HT-29 (cell line): ENCODE results near the gene IL6ST. TPM values are rescaled to one million over a fixed set of nuclear protein-coding genes. Genes with fewer than 3 reads are reported as not detected.
"Not testable (repeated sequence)": the region's sequence is repeated elsewhere in the genome, so short reads cannot be mapped to it uniquely, and the experiment has no call there.

ENCODE experiments used
- DNase-seq: peaks from one replicate; pipeline ENCODE4 v3.0.0-alpha.2; 2015; ENCODE audit warnings: low spot score
- total RNA-seq: library from RNA; depleted of rRNA; stranded (reverse); fragments of >200 nt; shearing (Covaris generic); gene quantifications from 2 replicates; pipeline ENCODE4 v1.2.3, GENCODE V29; 2014; rRNA removed

The IL6ST gene
- total RNA-seq: 14.4 and 17.7 TPM in 2 replicates

DNA sequence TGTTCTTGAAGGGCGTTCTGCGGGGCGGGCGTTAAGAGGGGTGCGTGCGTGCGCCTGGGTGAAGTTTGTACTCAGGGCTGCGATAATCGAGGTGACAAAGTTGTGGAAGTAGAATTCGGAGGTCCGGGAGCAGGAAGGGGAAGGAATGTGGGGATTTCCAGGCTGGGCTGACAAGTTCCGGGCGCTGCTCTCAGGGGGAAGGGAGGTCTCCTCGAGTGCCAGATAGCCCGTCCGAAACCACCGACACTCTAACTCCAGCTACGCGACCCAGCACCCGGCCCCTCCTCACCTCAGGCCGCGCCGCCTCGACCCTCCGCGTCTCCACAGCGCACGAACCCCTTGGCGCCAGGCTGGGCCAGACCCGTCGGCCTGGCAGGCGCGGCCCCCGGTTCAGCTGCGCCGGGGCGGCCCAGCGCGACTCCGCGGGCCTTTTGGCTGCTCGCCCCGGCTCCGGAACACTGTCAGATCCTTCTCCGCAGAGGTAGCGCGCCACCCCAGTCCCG lies at the start of gene IL6ST:
IL6ST (minus strand) TSS at position 469 of the 503 bp plus-strand sequence. CDS start 18,685 bp downstream, outside the sequence.
- DNase-seq: peak; percentile 77

DNA sequence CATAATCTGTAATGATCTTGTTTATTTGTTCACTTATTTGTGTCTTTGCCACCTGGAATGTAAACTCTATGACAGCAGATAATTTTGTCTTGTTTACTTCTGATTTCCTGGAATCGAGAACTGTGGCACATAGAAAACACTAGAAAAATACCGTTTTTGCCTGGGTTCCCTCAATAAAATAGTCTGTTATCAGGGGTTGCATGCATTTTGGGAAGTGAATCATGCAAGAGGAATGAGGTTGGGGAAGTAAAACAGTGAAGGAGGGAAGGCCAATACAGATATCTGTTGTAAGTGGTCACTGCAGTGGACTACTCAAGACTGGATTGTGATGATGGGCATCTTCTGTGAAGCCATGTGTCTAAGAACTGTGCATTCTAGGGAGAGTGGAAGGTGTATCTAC lies 45.2 kb upstream of the IL6ST start:
- DNase-seq: no peak

DNA sequence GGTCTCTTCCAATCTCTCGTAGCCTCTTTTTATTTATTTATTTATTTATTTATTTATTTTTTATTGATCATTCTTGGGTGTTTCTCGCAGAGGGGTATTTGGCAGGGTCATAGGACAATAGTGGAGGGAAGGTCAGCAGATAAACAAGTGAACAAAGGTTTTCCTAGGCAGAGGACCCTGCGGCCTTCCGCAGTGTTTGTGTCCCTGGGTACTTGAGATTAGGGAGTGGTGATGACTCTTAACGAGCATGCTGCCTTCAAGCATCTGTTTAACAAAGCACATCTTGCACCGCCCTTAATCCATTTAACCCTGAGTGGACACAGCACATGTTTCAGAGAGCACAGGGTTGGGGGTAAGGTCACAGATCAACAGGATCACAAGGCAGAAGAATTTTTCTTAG lies 43.4 kb upstream of the IL6ST start:
- DNase-seq: not testable (repeated sequence)

DNA sequence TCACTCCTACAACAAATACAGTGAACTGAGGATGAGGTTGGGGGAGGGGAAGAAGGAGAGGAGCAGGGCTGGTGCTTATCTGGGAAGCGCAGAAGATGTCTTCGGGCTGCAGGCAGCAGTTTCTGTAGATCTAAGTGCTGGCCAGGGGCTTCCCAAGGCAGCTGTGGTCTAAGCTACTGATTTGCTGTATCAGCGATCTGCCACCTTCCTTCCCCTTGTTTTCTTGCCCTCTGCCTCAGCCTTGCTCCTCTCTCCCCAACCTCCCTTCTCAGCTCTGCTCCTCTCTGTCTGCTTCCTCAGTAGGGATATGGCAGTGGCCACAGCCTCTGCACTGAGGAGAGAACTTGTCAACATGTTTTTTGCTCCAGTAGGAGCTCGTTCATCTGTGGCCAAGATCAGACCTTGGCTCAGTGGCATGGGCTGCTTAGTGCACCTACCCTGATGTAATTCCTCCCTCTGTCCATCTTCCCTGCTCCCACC lies 42.8 kb upstream of the IL6ST start:
- DNase-seq: no peak

- DNase-seq: not testable (repeated sequence)
These were observed 40.6 kb upstream of the IL6ST start for GRCh38 chr5:56035394-56035793.

- DNase-seq: not testable (repeated sequence)
These were observed 35.3 kb upstream of the IL6ST start for GRCh38 chr5:56029871-56030630.

DNA sequence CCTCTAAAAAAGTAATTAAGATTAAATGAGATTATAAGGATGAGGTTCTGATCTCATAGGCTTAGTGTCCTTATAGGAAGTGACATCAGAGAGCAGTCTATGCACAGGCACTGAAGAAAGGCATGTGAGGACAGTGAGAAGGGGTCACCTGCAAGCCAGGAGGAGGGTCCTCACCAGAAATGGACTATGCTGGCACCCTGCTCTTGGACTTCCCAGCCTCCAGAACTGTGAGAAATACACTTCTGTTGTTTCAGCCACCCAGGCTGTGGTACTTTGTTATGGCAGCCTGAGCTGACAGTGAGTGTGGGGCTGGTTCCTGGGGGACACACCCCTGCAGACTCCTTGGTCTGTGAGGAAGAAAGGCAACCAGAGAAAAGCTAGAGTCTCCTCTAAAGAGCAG lies 34.7 kb upstream of the IL6ST start:
- DNase-seq: no peak

- no peak for DNase-seq
These were observed 33.9 kb upstream of the IL6ST start for GRCh38 chr5:56028708-56029107.

DNA sequence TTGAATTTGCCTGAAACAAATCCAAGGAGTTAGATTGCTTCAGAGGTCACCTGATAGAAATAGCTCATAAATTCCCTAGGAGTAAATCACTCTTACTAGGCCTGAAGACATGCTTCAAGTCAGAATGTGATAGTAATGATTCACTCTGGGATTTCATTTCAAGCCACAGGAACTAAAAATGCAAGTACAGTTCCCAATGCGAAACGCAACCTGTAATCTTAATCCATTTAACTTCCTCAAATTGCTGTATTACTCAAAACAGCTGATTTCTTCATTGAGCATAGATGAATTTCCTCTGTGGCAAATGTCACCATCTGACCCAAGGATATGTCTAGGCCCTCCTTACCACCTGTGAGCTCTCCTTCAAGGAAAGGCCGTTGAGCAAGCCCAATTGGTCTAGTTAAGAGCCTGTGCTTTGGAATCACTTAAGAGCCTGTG lies 32.1 kb upstream of the IL6ST start:
- DNase-seq: no peak

DNA sequence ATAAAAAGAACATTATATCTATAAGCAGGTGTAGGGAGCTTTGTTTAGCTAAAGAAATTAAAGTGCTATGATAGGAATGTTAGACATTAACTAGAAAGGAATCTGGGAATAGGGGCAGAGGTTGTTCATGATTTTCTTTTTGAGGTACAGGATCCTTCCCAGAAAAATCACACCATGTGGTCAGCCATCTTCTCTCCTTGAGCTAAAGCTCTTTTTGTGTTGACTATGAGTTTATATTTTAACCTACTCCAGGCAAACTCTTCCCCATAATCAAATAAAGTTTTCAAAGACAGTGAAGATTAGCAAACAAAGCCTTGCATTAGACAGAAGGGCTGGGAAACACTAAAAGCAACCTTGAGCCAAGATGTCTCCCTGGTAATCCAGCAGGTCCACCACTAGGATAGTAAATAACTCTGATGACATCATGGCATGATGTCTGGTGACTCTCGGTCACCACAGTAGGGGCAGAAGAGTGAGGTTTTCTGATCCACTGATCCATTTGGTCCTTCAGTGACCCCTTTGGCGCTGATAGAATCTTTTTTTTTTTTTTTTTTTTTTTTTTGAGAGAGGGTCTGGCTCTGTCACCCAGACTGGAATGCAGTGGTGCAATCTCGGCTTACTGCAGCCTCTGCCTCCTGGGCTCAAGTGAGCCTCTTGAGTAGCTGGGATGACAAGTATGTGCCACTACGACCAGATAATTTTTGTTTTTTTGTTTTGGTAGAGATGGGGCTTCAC lies 30.6 kb upstream of the IL6ST start:
- DNase-seq: peak; percentile 57

DNA sequence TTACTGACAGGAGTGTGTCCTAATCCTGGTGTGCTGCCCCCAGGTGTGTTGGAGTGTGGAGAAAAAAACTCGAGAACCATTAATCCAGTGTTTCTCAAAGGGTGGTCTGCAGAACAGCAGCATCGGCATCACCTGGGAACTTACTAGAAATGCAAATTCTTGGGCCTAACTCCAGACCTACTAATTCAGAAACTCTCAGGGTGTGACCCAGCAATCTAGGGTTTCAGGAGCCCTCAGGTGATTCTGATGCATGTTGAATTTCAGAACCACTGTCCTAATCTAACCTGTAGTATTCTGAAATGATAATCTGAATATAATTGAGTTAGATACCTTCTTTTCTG lies 30.0 kb upstream of the IL6ST start:
- no peak for DNase-seq

DNA sequence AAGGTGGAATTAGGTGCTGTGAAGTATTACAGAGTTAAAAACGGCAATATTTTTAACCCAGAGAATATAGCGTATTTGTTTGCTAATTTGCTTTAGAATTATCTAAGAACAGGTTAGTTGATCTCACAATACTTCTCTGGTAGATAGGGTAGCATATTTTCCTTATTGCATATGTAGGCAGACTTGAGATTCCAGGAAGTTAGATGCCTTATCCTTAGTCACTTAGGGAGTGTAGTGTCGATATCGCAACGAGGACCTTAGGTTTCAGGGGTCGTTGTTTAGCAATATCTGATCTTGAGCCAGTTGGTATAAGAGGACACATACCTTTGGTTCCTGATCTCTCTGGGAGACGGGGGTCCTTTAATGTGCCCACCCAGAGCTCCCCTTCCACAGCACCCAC lies 28.5 kb upstream of the IL6ST start:
- no peak for DNase-seq

DNA sequence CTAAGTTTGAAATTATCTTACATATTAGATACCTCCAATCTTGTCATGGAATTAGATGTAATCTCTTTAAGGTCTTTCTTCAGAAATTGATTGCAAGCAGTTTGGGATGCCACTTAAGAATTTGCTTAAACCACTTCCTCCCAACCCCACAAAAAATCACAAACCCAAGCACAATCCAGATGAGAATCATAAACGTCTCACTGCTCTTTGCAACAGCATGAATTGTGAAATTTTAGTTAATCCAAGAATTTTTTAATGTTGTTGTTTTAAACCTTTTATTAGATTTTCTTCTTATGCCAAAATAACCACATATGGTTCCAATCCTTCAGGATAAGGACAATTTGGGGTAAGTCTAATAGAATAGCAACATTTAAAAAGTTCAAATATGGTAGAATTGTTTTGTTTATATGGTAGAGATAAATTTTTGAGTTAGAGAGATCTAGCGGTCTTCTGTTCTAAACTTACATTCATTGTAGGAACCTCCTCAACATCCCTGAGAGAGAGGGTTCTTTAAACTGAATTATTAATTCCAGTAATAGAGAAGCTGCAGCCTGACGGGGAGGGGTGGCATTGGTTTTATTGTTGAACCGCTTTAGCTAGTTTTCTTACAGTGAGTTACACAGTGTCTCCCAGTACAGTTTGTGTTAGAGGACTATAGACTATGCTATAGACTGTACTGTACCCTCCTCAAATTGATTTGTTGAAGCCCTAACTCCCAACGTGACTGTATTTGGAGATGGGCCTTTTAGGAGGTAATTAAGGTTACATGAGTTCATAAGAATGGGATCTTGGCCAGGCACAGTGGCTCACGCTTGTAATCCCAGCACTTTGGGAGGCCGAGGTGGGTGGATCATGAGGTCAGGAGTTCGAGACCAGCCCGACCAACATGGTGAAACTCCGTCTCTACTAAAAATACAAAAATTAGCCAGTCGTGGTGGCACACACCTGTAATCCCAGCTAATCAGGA lies 24.8 kb upstream of the IL6ST start:
- DNase-seq: no peak

DNA sequence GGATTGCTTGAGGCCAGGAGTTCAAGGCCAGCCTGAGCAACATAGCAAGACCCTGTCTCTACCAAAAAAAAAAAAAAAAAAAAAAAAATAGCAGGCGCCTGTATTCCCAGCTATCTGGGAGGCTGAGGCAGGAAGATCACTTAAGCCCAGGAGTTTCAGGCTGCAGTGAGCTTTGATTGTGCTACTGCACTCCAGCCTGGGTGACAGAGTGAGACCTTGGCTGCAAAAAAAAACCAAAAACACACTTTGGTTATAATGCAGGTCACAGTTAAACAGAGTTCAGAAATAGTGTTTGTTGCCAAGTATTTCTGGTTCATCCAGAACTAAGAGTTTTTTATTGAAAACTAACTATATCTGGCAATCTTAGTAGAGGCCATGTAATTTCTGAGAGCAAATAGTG lies 24.1 kb upstream of the IL6ST start:
- no peak for DNase-seq

DNA sequence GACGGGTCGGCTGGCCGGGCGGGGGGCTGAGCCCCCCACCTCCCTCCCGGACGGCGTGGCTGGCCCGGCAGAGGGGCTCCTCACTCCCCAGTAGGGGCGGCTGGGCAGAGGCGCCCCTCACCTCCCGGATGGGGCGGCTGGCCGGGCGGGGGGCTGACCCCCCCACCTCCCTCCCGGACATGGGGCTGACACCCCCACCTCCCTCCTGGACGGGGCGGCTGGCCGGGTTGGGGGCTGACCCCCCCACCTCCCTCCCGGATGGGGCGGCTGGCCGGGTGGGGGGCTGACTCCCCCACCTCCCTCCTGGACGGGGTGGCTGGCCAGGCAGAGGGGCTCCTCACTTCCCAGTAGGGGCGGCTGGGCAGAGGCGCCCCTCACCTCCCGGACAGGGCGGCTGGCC lies 19.9 kb upstream of the IL6ST start:
- DNase-seq: not testable (repeated sequence)

- DNase-seq: not testable (repeated sequence)
These were observed 19.2 kb upstream of the IL6ST start for GRCh38 chr5:56013939-56014338.

DNA sequence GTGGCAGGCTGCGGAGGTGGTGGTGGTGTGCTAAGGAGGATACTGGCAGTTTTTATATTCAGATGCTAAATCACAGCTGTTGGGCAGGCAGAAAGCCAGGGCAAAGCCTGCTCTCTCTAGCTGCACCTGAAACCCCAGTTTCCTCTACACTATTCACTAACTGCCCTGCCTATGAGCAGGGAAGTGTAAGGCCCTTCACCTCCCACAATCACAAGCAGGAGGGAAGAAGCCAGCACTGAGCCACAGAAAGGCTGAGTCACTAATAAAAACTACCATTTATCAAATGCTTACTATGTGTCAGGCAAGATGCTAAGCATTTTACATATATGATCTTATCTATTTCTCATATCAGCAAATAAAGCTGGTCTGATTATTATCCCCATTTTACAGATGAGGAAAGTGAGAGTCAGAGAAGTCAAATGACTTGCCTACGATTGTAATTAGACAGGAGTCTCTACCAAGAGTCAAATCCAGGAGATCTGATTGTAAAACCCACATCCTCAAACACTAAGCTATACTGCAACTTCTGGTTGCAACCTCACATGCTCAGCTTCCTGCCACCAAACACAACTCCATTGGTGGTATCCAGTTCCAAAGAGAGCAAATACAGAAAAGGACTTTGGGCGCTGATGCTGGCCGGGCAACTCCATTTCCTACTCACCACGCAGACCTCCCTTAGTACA lies 17.7 kb upstream of the IL6ST start:
- no peak for DNase-seq

DNA sequence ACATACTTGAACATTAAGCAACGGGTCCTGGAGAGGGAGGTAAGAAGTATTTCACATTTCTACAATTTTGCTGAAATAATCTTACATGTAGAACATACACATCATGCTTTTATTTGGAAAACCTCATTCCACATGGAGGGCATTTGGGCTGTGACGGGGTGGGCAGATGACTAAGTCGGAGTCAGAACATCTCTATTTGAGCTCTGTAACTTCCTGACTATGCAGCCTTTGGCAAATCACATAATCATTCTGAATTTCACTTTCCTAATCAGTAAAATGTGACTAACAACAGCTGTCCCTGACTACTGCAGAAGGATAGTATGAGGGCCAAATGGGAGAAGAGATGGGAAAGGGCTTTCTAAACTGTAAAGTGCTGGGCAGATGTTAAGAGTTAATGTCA lies 17.1 kb upstream of the IL6ST start:
- DNase-seq: no peak

GRCh38 chr5:56010431-56010830 lies 15.7 kb upstream of the IL6ST start:
- no peak for DNase-seq

- no peak for DNase-seq
These were observed 11.8 kb upstream of the IL6ST start for GRCh38 chr5:56006600-56006999.

- DNase-seq: no peak
These were observed 11.3 kb upstream of the IL6ST start for GRCh38 chr5:56006094-56006493.
